ENCODE data around the gene GAD2. TPM values are rescaled to one million over a fixed set of nuclear protein-coding genes. Genes with fewer than 3 reads are reported as not detected.

The GAD2 gene
- total RNA-seq, 1 donor from 2014 or later = 6.5 TPM

- H3K9me3 Mint-ChIP-seq (ENCODE audit: low read depth) = no peaks in the 10 kb centered on the region
- H3K4me3 Mint-ChIP-seq (ENCODE audit: low read depth) = no peak overlapping the region
- no peak for DNase-seq (ENCODE audit: low spot score, unreplicated experiment)
- H3K36me3 Mint-ChIP-seq (ENCODE audit: insufficient read depth) = no peaks in the 10 kb centered on the region
- TF ChIP-seq CTCF (IDR thresholded peaks at IDR 0.05; ENCODE audit: unreplicated experiment) = no peak
- peaks cover 25% of the 10 kb centered on the region for H3K27me3 Mint-ChIP-seq
- no peaks in the 10 kb centered on the region for H3K4me1 Mint-ChIP-seq (ENCODE audit: low read depth)
- H3K27ac Mint-ChIP-seq = no peak overlapping the region
Measured at GRCh38 chr10:26235761-26236160, 19.2 kb downstream of the GAD2 start.

- H3K27me3 Mint-ChIP-seq = peaks cover 17% of the 10 kb centered on the region
- no peaks in the 10 kb centered on the region for H3K36me3 Mint-ChIP-seq (ENCODE audit: insufficient read depth)
- no peak for TF ChIP-seq CTCF (IDR thresholded peaks at IDR 0.05; ENCODE audit: unreplicated experiment)
- H3K4me3 Mint-ChIP-seq (ENCODE audit: low read depth) = no peak overlapping the region
- no peak overlapping the region for H3K27ac Mint-ChIP-seq
- no peaks in the 10 kb centered on the region for H3K9me3 Mint-ChIP-seq (ENCODE audit: low read depth)
- H3K4me1 Mint-ChIP-seq (ENCODE audit: low read depth) = peaks cover 2% of the 10 kb centered on the region
- no peak for DNase-seq (ENCODE audit: low spot score, unreplicated experiment)
Measured at GRCh38 chr10:26238378-26238777, 21.8 kb downstream of the GAD2 start.

GRCh38 chr10:26242706-26243350 lies 26.3 kb downstream of the GAD2 start:
- H3K9me3 Mint-ChIP-seq (ENCODE audit: low read depth) = no peaks in the 10 kb centered on the region
- H3K4me3 Mint-ChIP-seq (ENCODE audit: low read depth) = no peak overlapping the region
- no peak overlapping the region for H3K27ac Mint-ChIP-seq
- H3K4me1 Mint-ChIP-seq (ENCODE audit: low read depth) = peaks cover 2% of the 10 kb centered on the region
- H3K27me3 Mint-ChIP-seq = peaks cover 9% of the 10 kb centered on the region
- no peak for DNase-seq (ENCODE audit: low spot score, unreplicated experiment)
- no peaks in the 10 kb centered on the region for H3K36me3 Mint-ChIP-seq (ENCODE audit: insufficient read depth)
- TF ChIP-seq CTCF (IDR thresholded peaks at IDR 0.05; ENCODE audit: unreplicated experiment) = no peak

GRCh38 chr10:26243351-26243720 lies 26.8 kb downstream of the GAD2 start:
- DNase-seq (ENCODE audit: low spot score, unreplicated experiment) = no peak
- Mint-ChIP-seq H3K4me3 (ENCODE audit: low read depth) (no peak overlapping the region), H3K9me3 (ENCODE audit: low read depth) (no peaks in the 10 kb centered on the region), H3K27ac (no peak overlapping the region), H3K4me1 (ENCODE audit: low read depth) (peaks cover 2% of the 10 kb centered on the region), H3K27me3 (peaks cover 4% of the 10 kb centered on the region), H3K36me3 (ENCODE audit: insufficient read depth) (no peaks in the 10 kb centered on the region)
- TF ChIP-seq CTCF (IDR thresholded peaks at IDR 0.05; ENCODE audit: unreplicated experiment) = no peak

- DNase-seq (ENCODE audit: low spot score, unreplicated experiment) = no peak
- H3K4me1 Mint-ChIP-seq (ENCODE audit: low read depth) = no peaks in the 10 kb centered on the region
- no peak for TF ChIP-seq CTCF (IDR thresholded peaks at IDR 0.05; ENCODE audit: unreplicated experiment)
- no peak overlapping the region for H3K27ac Mint-ChIP-seq
- no peak overlapping the region for H3K4me3 Mint-ChIP-seq (ENCODE audit: low read depth)
- H3K27me3 Mint-ChIP-seq = peaks cover 7% of the 10 kb centered on the region
- no peaks in the 10 kb centered on the region for H3K9me3 Mint-ChIP-seq (ENCODE audit: low read depth)
- no peaks in the 10 kb centered on the region for H3K36me3 Mint-ChIP-seq (ENCODE audit: insufficient read depth)
Measured at GRCh38 chr10:26249681-26250080, 33.1 kb downstream of the GAD2 start.
